HG03378 (cell line): ENCODE data around the gene GSN.

ENCODE experiments used
- ATAC-seq: cut with Tn5 transposase; IDR thresholded peaks from one replicate; pipeline ENCODE4 v1.9.1; 2021; ENCODE audit warnings: mild to moderate bottlenecking, moderate library complexity; ENCODE audit not compliant: unreplicated experiment

The GSN gene

GRCh38 chr9:121368745-121369144 is 100.8 kb downstream of the GSN start:
- ATAC-seq, result no peak

DNA sequence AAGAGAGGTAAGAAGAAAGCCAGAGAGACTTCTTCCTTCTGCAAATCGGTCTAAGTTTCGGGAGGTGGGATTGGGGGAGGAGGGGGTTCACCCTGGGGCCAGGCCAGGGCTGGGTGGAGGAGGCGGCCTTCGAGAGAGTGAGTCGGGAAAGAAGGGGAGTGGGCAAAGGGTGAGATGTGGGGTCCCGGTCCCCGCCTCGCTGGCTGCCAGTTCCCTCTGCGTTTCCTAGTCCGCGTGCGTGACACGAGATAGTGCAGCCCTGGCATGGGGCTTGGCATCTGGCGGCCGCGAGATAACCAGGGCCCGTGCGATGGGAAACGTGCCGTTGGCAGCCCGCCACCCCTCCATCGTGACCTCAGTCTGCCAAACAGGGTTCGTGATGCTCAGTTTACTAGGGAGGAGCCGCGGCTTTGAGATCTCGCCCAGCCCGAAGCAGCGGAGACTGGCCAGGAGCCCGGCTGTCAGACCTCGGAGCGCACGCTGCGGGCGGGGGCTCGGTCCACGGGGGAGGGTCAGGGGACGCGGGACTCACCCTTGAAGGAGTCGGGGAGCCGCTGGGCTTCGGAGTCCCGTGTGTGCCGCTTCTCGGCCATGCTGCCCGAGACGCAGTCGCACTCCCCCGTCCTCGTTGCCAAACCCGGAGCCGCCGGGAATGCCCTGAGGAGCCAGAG is 101.8 kb downstream of the GSN start, which contains the start of gene STOM:
TSS of gene STOM (minus strand) at position 656 of the 671 bp plus-strand sequence. CDS start at position 593, 63 bp downstream.
- peak; percentile 40 for ATAC-seq

- ATAC-seq, result no peak
Measured at GRCh38 chr9:121371495-121372061, 103.6 kb downstream of the GSN start.

DNA sequence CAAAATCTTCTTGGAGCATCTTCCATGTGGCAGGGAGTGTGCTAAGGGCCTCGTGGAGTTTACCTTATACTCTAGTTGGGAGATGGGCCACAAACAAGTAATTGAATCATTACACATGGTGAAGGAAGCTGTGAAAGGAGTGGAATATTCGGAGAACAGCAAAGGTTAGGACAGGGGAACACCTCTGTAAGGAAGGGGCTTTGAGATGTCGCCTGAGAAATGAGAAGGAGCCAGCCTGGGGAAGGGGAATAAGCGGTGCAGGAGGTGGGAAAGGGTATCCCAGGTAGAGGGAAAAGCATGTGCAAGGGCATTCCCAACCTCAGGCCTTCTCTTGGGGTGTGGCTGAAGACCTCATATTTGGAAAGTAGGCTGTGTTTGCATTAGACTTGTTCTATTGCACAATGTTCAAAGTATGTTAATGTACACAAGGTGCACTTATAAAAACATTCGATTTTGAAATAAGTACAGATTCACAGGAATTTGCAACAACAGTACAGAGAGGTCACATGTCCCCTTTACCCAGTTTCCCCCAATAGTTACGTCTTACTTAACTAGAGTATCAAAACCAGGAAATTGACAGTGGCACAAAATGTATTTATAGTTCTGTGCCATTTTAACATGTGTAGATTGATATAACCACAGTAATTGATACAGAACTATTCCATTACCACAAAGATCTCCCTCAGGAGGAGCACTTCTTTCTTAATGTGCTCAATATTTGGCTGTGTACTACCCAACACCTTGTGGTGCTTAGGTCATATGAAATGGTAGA is 104.5 kb downstream of the GSN start:
- no peak for ATAC-seq

GRCh38 chr9:121373011-121373729 is 105.2 kb downstream of the GSN start:
- ATAC-seq, result no peak

GRCh38 chr9:121376214-121376830 is 108.4 kb downstream of the GSN start:
- no peak for ATAC-seq

DNA sequence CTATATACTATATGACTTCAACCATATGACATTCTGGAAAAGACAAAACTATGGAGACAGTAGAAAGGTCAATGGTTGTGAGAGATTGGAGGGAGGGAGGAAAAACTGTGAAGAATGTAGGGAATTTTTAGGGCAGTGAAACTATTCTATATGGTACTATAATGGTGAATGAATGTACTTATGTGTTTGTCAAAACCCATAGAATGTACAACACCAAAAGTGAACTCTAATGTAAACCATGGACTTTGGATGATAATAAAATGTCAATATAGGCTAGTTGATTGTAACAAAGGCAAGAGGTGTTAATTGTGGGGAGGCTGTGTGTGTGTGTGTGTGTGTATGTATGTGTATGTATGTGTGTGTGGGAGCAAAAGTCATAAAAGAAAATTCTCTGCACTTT is 112.9 kb downstream of the GSN start:
- no peak for ATAC-seq
